ENCODE results near the gene BAHCC1.

BAHCC1 gene

DNA sequence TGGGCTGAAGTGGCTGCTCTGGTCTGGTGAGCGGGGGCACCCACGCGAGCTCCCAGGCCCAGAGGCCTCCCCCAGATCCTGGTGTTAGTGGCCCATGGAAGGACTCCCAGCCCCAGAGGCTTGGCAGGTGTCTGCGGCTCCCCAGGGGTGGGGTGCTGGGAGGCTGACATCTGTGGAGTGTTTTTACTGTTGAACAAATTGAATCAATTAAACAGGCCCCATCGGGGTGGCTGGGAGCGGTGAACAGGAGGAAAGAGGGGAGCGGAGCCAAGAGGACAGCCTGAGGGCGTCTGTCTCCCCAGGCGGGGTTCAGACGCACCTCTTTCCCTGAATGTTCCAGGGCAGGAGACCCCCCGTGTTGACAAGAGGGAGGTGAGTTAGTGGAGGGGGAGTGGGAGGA, 87.4 kb downstream of the BAHCC1 start:
- DNase-seq = no peak

- no peak for DNase-seq
These were observed 88.0 kb downstream of the BAHCC1 start for GRCh38 chr17:81483085-81483861.

GRCh38 chr17:81483862-81484194, 88.6 kb downstream of the BAHCC1 start:
- DNase-seq = no peak

- DNase-seq = peak; percentile 81
These were observed 89.1 kb downstream of the BAHCC1 start for GRCh38 chr17:81484195-81484979.

GRCh38 chr17:81486199-81486810, 91.0 kb downstream of the BAHCC1 start:
- no peak for DNase-seq

DNA sequence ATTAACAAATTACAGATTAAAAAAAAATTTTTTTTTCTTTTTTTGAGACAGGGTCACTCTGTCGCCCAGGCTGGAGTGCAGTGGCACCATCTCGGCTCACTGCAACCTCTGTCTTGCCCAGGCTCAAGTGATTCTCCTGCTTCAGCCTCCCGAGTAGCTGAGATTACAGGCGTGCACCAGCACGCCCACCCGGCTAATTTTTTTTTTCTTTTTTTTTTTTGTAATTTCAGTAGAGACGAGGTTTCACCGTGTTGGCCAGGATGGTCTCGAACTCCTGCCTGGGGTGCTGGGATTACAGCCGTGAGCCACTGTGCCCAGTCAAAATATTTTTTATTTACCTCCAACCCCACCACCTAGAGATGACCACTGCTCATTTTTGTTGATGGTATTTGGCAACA, 91.8 kb downstream of the BAHCC1 start:
- DNase-seq = no peak

DNA sequence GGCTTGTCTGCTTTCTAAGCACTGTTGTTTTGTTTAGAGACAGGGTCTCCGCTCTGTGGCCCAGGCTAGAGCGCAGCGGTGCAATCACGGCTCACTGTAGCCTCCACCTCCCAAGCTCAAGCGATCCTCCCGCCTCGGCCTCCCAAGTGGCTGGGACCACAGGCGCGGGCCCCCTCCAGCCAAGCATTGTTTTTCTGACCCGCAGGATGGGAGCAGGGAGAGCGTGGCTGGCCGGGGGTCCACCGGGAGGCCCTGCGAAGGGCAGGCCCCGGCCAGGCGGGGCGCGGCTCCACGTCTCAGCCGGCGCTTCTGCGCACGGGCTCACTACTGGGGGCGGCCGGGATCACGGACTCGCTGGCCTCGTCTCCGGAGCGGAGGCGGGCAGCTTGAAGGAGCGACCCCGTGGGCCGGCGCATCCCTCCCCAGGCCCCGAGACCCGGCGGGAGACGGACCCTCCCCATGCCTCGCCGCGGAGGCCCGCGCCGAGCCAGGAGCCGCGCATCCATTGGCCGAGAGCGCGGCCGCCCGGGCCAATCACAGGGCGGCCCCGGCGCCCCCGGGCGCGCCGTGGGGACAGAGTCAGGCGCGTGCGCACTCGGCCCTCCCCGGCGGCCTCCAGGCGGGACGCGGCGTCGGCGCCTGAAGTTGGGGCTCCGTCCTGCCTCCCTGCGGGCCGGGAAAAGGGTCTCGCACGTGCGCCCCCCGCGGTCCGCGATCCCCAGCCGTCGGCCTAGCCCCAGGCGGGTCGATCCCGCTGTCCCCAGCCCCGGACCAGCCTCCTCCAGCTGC, 92.4 kb downstream of the BAHCC1 start:
- peak; percentile 55 for DNase-seq

DNA sequence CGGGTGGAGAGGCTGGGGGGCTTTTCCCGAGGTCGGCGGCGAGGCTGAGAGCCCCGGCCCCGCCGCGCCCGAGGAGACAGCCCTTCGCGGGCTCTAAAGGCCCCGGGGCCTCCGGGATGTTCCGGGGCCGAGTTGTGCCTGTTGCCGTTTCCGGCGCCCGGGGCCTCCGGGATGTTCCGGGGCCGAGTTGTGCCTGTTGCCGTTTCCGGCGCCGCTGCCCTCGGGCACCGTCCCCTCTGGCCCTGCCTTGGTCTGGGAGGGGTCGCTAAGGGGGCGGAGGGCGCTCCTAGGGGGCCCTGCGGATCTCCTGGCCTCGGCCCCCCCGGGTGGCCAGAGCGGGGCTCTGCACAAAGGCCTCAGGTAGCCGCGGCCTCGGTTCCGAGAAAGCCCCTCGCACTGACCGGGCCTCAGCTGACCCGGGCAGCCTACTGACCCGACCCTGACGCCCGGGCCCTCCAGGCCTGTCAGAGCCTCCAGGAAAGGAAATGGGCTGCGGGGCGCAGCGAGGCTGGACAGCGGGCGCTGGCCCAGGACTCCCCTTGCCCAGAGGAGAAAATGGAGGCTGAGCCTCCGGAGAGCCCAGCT, 93.1 kb downstream of the BAHCC1 start:
- no peak for DNase-seq

- no peak for DNase-seq
These were observed 94.0 kb downstream of the BAHCC1 start for GRCh38 chr17:81489012-81489997.

GRCh38 chr17:81489998-81490992, 95.0 kb downstream of the BAHCC1 start:
- no peak for DNase-seq

DNA sequence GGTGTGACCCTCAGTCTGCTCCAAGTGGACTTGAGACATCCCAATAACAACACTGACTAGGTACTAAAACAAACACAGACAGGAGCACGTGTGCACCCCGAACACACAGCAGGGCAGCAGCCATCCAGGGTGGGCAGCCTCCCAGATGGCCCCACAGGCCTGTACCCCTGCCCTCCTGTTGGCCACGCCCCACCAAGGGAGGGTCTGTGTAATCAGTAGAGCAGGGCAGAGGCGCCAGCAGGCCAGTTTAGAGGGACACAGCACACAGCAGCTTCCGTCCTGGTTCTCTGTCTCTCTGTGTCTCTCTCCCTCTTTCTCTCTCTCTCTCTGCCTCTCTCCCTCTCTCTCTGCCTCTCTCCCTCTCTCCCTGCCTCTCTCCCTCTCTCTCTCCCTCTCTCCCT, 95.9 kb downstream of the BAHCC1 start:
- no peak for DNase-seq

- DNase-seq = no peak
These were observed 96.5 kb downstream of the BAHCC1 start for GRCh38 chr17:81491761-81492160.

DNA sequence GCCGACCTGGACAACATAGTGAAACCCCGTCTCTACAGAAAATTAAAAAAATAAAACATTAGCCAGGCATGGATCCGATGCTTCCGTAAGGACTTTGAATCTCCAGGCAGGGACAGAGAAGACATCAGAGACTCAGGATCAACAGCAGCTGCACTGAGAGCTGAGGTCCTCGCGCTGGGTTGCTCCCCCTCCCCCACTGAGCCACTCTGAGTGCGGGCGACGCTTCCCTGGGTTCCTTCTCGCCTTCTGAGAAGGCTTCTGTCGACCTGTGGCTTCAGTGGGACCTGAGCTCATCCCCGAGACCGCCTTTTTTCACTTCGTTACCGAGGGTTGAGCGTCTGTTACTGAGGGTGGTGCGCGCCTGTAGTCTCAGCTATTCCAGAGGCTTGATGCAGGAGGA, 96.9 kb downstream of the BAHCC1 start:
- no peak for DNase-seq

GRCh38 chr17:81492706-81493105, 97.4 kb downstream of the BAHCC1 start:
- DNase-seq = no peak

DNA sequence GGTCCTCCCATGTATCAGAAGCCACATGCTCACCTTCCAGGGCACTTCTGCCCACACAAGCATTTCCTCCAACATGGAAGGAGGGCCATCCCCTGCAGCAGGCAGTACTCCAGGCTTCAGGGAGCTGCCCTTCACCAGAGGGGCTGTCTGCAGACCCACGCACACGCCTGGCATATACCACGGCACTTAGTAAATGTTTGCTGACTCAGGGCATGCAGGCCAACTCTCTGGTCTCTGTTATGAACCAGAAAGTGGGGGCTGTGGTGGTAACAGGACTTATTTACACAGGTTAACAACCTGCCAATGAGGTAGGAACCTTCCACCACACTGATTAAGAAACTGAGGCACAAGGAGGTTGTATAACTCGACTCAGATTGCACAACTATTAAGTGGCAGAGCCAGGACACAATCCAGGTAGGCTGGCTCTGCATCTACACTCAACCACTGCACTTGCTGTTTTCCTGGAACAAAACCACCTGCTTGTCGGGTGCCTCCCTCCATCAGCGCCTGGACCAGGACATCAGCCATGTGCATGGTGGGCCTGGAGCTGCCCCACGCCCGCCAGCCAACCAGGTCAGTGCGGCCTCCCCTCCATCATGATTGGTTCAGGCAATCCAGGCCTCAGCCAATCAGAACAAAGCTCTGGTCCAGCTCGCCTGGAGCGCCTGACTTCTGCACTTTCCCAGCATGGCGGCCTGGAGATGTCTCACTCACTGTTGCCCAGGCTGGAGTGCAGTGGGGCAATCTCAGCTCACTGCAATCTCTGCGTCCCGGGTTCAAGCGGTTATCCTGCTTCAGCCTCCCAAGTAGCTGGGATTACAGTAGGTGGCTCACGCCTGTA, 98.2 kb downstream of the BAHCC1 start:
- DNase-seq = no peak

DNA sequence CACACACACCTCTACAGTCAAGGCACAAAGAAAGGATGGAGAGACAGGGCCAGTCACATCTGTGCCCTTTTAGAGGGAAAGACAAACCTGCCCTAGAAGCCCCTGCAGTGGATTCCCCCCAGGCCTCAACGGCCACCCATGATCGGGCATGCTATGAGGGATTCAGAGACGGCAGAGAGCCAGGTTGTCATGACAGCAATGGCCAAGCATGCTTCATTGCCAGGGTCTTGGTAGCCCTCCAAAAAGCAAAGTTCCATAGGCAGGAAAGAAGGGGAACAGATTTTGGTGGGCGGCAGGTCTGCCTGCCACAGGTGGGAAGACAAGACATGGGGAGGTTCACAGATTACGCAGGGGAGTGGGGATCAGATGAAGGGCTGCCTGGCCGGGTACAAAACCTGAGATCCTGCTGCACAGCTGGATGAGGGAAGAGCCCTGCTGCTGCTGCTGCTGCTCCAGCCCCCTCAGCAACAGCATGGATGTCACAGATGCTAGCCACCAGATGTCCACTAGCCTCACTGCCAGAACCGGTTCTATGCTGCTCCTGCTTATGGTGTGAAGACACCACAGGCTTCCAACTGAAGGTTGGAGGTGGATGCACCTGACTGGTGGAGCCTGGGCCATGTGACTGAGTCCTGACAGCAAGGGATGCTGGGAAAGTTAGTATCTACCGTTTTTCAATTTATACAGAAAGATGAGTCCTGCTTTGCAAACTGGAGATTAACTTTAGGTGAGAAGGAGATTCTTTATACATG, 99.5 kb downstream of the BAHCC1 start:
- no peak for DNase-seq

GRCh38 chr17:81498953-81499600, 103.8 kb downstream of the BAHCC1 start:
- DNase-seq = no peak

GRCh38 chr17:81499601-81499970, 104.3 kb downstream of the BAHCC1 start:
- no peak for DNase-seq

Measured in central memory CD4-positive, alpha-beta T cell (primary cell).